ENCODE measurements around the gene JAG2. TPM values are rescaled to one million over a fixed set of nuclear protein-coding genes. Genes with fewer than 3 reads are reported as not detected.

JAG2 gene
- total RNA-seq, 6 experiments from 2014 or later = 0.23 to 0.76 (median 0.42) TPM

DNA sequence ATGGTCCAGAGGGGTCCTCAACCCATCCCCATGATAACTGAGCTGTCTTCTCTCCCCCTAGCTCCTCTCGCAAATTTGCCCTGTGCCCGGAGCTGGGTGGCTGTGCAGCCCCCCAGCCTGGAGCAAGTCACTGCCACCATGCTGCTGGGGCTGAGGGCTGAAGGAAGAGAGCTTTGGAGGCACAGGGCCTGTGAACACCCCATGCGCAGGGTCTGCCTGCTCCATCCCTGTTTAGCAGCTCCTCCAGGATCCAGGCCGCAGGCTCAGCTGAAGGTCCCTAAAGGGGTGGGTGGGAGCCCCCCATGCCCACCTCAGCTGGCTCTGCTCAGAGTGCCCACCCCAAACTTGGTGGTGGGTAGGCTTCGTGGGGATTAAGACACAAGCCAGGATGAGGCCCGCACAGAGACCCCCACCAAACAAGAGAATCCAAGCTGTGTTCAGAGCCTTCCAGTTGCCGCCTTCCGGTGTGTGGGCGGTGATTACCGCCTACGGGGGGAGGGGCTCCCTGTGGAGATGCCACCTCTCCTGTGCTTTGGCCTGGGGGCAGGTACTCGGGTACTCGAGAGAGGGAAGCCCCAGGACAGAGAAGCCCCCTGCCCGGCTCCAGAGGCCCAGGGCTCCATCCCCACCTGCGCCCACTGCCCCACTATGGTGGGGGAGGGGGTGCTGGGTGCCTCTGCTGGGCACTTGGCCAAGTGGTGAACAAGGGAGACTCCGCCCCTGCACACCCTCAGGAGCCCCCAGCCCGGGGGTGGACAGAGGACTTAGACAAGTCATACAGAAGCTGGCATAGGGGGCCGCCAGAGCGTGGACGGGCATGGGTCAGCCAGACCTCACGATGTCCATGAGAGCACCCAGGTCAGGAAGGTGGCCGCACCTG lies 1.4 kb upstream of the JAG2 start:
- H3K4me1 Mint-ChIP-seq (ENCODE audit: low read depth) = no peaks in the 10 kb centered on the region
- peaks cover 18% of the 10 kb centered on the region for H3K27me3 Mint-ChIP-seq (ENCODE audit: insufficient read depth)
- TF ChIP-seq, protein P1, sequence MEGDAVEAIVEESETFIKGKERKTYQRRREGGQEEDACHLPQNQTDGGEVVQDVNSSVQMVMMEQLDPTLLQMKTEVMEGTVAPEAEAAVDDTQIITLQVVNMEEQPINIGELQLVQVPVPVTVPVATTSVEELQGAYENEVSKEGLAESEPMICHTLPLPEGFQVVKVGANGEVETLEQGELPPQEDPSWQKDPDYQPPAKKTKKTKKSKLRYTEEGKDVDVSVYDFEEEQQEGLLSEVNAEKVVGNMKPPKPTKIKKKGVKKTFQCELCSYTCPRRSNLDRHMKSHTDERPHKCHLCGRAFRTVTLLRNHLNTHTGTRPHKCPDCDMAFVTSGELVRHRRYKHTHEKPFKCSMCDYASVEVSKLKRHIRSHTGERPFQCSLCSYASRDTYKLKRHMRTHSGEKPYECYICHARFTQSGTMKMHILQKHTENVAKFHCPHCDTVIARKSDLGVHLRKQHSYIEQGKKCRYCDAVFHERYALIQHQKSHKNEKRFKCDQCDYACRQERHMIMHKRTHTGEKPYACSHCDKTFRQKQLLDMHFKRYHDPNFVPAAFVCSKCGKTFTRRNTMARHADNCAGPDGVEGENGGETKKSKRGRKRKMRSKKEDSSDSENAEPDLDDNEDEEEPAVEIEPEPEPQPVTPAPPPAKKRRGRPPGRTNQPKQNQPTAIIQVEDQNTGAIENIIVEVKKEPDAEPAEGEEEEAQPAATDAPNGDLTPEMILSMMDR (IDR thresholded peaks at IDR 0.05) = no peak
- no peak overlapping the region for H3K27ac Mint-ChIP-seq
- peak overlapping the region; percentile 20; the same call in 1 of the 2 replicates for H3K4me3 Mint-ChIP-seq
- no peak for DNase-seq
- H3K36me3 Mint-ChIP-seq (ENCODE audit: low read depth) = no peaks in the 10 kb centered on the region
- no peaks in the 10 kb centered on the region for H3K9me3 Mint-ChIP-seq

DNA sequence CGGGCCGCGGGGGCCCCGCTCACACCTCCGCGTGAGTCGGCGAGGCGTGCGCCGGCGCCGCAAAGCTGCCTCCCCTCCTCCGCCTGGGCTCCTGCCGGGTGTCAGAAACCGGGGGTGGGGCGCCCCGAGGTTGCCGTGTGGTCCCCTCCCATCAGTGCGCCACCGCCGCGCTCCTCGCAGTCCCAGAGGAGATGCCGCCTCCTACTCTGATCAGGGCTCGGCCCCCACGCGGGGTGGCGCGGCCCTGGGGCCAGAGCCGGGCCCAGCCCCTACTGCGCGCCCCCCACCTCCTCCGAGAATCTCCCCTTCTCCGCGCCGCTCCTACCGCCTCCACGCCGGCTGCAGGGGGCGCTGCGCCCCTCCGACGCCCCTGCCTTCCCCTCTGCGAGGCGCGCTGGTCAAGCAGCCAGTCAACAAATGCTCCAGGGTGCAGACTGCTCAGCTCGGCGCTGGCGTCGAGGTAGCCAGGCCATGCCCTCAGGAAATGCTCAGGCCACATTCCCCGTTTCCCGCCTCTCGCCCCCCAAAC lies 467 bp upstream of the JAG2 start:
- no peaks in the 10 kb centered on the region for H3K36me3 Mint-ChIP-seq (ENCODE audit: low read depth)
- TF ChIP-seq, protein P1 (IDR thresholded peaks at IDR 0.05) = peak; percentile 64
- no peak overlapping the region; the same call in 1 of the 2 replicates for H3K4me3 Mint-ChIP-seq
- H3K27me3 Mint-ChIP-seq (ENCODE audit: insufficient read depth) = peaks cover 19% of the 10 kb centered on the region
- H3K9me3 Mint-ChIP-seq = no peaks in the 10 kb centered on the region
- H3K27ac Mint-ChIP-seq = no peak overlapping the region
- H3K4me1 Mint-ChIP-seq (ENCODE audit: low read depth) = no peaks in the 10 kb centered on the region
- DNase-seq = no peak

DNA sequence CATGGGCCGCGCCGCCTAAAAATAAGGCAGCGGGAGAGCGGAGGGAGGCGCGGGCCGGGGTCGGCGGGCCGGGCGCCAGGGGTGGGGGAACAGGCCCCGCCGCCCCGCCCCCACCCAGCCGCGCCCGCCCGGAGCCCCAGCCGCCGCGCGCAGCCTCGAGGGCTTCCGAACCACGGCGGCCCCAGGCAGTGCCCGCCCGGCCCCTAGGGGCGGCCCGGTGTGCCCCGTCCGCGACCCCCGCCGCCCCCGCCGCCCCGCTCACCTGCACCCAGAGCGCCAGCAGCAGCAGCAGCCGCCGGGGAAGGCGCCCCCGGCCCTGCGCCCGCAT lies 519 bp downstream of the JAG2 start:
- Mint-ChIP-seq H3K4me3 (no peak overlapping the region), H3K4me1 (ENCODE audit: low read depth) (no peaks in the 10 kb centered on the region), H3K9me3 (no peaks in the 10 kb centered on the region), H3K27me3 (ENCODE audit: insufficient read depth) (peaks cover 19% of the 10 kb centered on the region), H3K36me3 (ENCODE audit: low read depth) (no peaks in the 10 kb centered on the region), H3K27ac (no peak overlapping the region)
- TF ChIP-seq, protein P1 (IDR thresholded peaks at IDR 0.05) = no peak
- DNase-seq = no peak

DNA sequence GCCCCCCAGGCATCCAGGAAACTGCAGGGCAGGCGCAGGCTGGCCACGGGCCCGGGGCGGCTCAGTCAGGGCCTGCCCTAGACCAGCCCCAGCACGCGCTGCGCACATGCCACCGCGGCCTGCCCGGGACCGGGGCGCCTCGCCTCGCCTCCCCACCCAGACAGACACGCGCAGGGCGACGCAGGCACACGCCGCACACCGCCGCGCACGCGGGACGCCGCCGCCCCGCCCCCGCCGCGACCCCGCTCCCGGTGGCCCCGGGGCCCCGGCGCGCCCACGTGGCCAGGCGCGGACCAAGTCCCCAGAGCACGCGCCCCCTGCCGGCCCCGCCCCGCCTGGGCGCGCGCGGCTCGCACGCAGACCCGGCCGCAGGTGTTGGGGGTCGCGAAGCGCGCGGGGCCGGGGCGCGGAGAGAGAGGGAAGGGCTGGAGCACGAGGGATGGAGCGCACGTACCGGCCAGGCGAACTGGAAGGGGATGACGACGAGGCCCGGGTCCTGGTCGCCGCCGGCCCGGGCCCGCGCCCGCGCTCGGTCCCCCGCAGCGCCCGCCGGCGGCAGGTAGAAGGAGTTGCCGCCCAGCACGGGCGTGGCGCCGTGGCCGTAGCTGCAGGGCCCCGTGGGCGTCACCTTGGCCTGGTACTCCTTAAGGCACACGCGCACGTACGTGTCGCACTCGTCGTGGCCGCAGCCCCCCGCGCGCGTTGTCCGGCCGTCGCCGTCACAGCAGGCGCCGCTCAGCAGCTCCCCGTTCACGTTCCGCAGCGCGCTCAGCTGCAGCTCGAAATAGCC lies 1.1 kb downstream of the JAG2 start:
- H3K9me3 Mint-ChIP-seq = no peaks in the 10 kb centered on the region
- H3K4me3 Mint-ChIP-seq = no peak overlapping the region
- TF ChIP-seq, protein P1 (IDR thresholded peaks at IDR 0.05) = peak; percentile 32; the same call in 1 of the 2 replicates
- no peak overlapping the region for H3K27ac Mint-ChIP-seq
- no peaks in the 10 kb centered on the region for H3K4me1 Mint-ChIP-seq (ENCODE audit: low read depth)
- H3K36me3 Mint-ChIP-seq (ENCODE audit: low read depth) = no peaks in the 10 kb centered on the region
- H3K27me3 Mint-ChIP-seq (ENCODE audit: insufficient read depth) = peaks cover 21% of the 10 kb centered on the region
- no peak for DNase-seq

DNA sequence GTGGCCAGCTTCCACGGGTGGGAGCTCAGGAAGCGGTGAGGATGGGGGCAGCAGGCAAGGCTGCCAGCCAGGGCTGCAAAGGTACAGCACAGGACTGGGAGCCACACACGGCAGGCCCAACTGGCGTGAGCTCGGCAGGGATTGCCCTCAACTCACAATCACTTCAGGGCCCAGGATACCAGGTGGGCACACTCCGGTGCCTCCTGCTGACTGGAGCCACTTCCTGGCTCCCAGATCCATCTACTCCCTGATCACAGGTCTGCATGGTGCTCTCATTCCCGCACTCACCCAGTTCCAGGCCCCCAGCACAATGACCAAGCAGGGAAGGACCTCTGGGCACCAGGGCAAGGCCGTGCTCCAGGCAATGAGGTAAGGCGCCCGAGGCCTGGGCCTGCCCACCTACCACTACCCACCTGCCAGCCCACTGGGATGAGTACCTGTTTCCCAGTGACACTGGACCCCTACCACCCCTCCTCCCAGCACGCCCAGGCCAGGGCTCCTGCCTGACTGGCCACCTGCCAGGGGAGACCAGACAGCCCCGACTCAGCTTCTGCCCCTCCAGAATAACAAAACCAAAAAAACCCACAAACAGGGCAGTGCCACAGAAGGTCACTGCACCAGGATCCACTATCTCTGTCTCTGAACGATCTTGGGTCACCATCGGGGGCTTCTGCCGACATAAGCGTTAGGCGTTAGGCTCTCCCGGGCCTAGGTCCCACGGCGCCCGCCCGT lies 1.8 kb downstream of the JAG2 start:
- DNase-seq = no peak
- Mint-ChIP-seq H3K27me3 (ENCODE audit: insufficient read depth) (peaks cover 20% of the 10 kb centered on the region), H3K27ac (no peak overlapping the region), H3K36me3 (ENCODE audit: low read depth) (no peaks in the 10 kb centered on the region), H3K4me3 (no peak overlapping the region), H3K4me1 (ENCODE audit: low read depth) (no peaks in the 10 kb centered on the region), H3K9me3 (no peaks in the 10 kb centered on the region)
- TF ChIP-seq, protein P1 (IDR thresholded peaks at IDR 0.05) = no peak
